ENCODE data around the gene PLAAT2.

DNA sequence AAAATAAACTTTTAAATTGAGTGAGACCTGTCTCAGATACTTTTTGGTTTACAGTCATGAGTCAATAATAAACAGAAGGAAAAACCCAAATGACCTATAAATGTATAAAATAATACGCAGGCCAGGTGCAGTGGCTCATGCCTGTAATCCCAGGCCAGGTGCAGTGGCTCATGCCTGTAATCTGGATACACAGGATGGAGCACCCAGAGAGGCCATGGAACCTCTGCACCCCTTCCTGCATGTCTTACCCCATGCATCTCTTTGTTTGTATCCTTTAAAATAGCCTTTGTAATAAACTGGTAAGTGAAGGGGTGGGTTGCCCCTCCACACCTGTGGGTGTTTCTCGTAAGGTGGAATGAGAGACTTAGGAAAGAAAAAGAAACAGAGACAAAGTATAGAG, 35.5 kb downstream of the PLAAT2 start:
- TF ChIP-seq BHLHE40 (IDR thresholded peaks at IDR 0.05; ENCODE audit: borderline replicate concordance) (no peak), HDGF (IDR thresholded peaks at IDR 0.05; ENCODE audit: borderline replicate concordance) (no peak), SP1 (IDR thresholded peaks at IDR 0.05) (no peak), NFRKB (IDR thresholded peaks at IDR 0.05) (no peak), ELF4 (IDR thresholded peaks at IDR 0.05) (no peak), FOXA1 (IDR thresholded peaks at IDR 0.05) (no peak), FOXM1 (IDR thresholded peaks at IDR 0.05; ENCODE audit: borderline replicate concordance) (no peak), ARNT (IDR thresholded peaks at IDR 0.05) (no peak), CTBP1 (IDR thresholded peaks at IDR 0.05; ENCODE audit: borderline replicate concordance) (no peak), L3MBTL2 (conservative IDR thresholded peaks at IDR 0.05) (no peak), SUZ12 (IDR thresholded peaks at IDR 0.05) (no peak), ZNF384 (IDR thresholded peaks at IDR 0.05) (no peak), FOXK2 (IDR thresholded peaks at IDR 0.05) (no peak)

Measured in HEK293T (cell line).